Dermis microvascular lymphatic vessel endothelial cell (primary cell): ENCODE results near the gene P4HTM. TPM values are rescaled to one million over a fixed set of nuclear protein-coding genes. Genes with fewer than 3 reads are reported as not detected.

ENCODE experiments used
- DNase-seq, 2 donors: peaks; one replicate each; pipeline versions ENCODE4 v3.0.0 to v3.0.0-alpha.2; 2010; ENCODE audit warnings: low read depth in 2 of 2
- total RNA-seq: library from RNA; depleted of rRNA; stranded (reverse); fragments of >200 nt; gene quantifications from 2 replicates; pipeline ENCODE4 v1.2.1, GENCODE V29; 2014

Gene P4HTM
- total RNA-seq, 1 donor from 2014 or later: 4.5 TPM

- DNase-seq: no peak
Measured at GRCh38 chr3:49025005-49025792, 35.2 kb downstream of the P4HTM start.

DNA sequence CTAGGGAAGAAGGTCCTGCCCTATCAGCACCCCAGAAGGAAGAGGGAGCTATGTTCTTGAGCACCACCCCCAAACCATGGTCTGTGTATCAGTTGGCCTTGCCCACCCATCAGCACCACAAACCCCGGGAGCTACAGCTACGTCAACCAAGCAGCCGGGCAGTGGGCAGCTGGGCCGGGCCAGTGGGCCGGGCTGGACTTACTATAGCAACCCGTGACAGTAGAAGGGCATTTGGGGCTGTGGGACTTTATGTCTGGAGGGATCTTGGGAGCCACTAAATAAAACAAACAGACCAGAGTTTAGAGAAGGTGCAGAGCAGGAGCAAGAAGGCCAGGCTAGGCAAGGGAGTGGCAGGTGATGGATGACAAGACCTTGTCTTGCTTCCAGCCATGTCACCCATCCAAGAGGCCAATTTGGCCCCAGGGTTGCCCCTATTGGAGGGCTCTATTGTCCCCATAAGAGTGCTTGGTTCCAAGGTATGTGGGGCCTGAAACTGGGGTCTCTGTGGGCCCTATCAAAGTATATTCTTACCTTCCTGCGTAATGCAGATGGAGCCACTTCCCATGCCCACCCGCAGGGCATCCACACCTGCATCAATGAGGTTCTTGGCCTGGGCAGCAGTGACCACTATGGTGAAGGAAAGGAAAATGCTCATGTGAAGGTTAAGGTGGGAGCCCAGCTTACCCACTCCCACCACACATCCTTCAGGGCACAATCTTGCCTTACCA is 35.9 kb downstream of the P4HTM start:
- no peak for DNase-seq

- no peak for DNase-seq
Measured at GRCh38 chr3:49026536-49026935, 36.5 kb downstream of the P4HTM start.

GRCh38 chr3:49027634-49028033 is 37.6 kb downstream of the P4HTM start:
- DNase-seq: no peak

- no peak for DNase-seq
Measured at GRCh38 chr3:49028298-49028672, 38.2 kb downstream of the P4HTM start.

DNA sequence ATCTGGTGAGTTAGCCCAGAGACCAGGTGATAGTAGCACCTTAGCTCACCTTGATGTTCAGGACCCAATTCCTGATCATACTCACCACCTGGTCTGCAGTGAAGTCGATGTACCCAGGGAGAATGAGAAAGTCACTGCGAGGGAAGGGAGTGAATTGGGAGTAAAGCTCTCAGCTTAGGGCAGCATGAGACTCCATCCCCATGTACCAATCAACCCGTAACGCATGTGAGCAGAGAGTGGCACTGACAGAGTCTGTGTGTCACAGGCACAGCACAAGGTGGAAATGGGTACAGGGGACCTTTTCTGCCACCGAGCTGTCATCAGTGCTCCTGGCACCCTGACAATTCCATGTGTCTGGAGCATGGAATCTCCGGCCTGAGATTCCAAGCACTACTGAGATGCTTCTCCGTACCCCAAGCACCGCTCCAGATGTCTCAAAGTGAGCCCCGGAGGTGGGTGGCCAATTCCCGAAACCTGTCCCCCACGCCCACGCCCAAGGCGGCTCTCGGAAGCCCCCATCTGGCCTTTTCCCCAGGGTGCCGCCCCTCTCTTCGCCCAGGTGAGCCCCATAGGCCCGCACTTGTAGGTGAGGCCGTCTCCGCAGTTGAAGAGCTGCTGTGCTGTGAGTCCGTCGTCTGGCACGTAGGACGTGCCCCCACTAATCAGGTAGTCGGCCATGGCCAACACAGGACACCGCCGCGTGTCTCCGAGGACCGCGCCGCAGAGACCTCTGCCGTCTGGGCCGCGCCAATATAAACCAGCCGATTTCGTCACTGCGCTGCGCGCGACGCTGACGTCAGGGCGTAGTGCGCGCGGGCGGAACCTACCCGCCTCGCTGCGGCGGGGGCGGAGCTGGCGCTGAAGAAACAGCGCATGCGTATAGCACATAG is 38.9 kb downstream of the P4HTM start, which contains the start of gene IMPDH2:
Gene IMPDH2 (minus strand): TSS at position 726 of the 890 bp plus-strand sequence. CDS start 48 bp downstream, at position 678.
- DNase-seq: peak; percentile 86 to 93

DNA sequence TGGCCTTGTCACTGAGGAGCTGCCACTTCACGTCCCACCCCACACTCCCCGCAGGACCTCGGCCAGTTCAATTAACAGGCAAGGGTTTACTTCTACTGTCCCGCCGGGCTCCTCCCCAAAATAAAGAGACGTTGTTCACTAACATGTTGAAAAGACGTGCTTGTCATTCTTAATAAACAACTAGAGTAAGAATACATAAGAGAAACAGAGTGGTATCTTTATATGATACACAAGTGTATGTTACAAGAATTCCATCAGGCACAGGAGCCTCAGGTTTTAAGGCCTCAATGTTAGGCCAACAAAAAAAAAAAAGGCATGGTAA is 39.5 kb downstream of the P4HTM start:
- DNase-seq: no peak

- DNase-seq: no peak
Measured at GRCh38 chr3:49030321-49030720, 40.3 kb downstream of the P4HTM start.

DNA sequence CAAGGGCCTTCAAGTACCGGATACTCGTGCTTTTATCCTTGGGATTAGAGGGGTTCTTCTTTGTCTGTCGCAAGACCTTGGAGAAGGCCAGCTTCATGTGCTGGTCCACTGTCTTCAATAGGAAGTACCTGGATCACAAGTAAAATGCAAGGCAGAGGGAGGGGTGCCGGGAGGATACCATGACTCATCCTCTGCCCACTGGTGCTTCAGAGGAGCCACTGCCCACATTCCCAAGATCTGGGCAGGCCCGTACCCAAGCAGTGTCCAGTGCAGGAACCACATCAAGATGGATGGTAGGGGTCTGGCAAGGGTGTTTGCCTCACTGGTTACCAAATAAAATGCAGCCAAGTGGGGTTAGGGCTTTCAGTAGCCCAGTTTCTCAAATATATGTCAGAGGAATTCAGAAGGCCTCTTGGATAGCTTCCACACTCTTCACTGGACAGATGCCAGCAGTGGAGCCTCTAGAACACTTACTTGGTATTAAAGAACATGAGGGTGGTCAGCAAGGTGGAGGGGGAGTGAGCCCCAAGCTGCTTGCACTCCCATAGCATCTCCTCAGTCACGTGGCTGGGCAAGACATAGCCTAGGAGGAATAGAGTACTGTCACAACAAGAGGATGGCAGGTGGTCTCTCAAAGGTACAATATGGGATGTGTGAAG is 42.7 kb downstream of the P4HTM start:
- DNase-seq: no peak

DNA sequence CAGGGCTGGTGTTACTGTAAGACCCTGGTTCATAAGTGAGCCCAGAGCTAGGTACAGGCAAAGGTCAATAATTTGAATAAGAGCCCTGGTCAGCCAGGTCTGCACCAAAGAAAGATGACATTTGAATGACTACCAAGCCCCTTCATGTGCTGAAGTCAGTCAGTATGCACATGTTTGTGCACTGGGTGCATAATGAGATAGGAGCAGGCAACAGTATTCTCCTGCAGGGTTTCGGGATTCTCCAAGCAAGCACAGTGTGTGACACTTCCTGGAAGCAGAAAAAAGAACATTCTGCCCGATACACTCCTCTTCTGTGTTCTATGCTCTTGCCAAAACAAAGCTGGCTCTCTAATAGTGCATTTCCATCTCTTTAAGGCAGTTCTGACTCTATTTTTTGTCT is 44.6 kb downstream of the P4HTM start:
- DNase-seq: no peak

- no peak for DNase-seq
Measured at GRCh38 chr3:49035281-49035680, 45.2 kb downstream of the P4HTM start.

- DNase-seq: no peak
Measured at GRCh38 chr3:49053543-49053942, 63.5 kb downstream of the P4HTM start.

DNA sequence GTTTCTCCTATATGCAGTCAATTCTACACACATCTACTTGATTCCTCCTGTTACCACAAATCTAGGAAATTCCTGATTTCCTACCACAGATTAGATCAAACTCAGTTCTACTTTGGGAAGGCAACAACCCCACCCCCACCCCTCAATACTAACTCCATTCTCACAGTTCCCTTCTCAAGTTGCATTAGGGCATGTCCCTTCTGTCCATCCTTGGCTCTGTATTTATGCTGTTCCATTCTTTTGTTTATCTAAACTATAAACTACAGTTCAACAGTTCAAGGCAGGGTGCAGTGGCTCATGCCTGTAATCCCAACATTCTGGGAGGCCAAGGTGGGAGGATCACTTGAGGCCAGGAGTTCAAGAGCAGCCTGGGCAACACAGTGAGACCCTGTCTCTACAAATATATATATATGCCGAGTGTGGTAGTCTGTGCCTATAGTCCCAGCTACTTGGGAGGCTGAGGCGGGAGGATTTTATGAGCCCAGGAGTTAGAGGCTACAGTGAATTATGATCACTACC is 64.4 kb downstream of the P4HTM start:
- DNase-seq: no peak

Other genes with a start within 250 kb of the P4HTM start
- 28.1 and 31.2 TPM in 2 replicates for gene PRKAR2A, start 142.4 kb upstream of the P4HTM start, total RNA-seq
- 17.5 and 23.4 TPM in 2 replicates for gene SLC25A20, start 91.4 kb upstream of the P4HTM start, total RNA-seq
- gene ARIH2, start 71.4 kb upstream of the P4HTM start, total RNA-seq: 54.7 and 74.6 TPM in 2 replicates
- 72.4 and 108 TPM in 2 replicates for gene WDR6, start 17.1 kb downstream of the P4HTM start, total RNA-seq
- 31.6 and 38.6 TPM in 2 replicates for gene DALRD3, start 28.3 kb downstream of the P4HTM start, total RNA-seq
- gene NDUFAF3, start 31.9 kb downstream of the P4HTM start, total RNA-seq: 52.9 and 76.2 TPM in 2 replicates
- gene IMPDH2, start 39.2 kb downstream of the P4HTM start, total RNA-seq: 249 and 328 TPM in 2 replicates
- gene QRICH1, start 103.8 kb downstream of the P4HTM start, total RNA-seq: 52.0 and 54.0 TPM in 2 replicates
- 339 and 536 TPM in 2 replicates for gene QARS1, start 114.5 kb downstream of the P4HTM start, total RNA-seq
- gene USP19, start 130.6 kb downstream of the P4HTM start, total RNA-seq: 30.4 and 41.0 TPM in 2 replicates
- 657 and 1,145 TPM in 2 replicates for gene LAMB2, start 142.8 kb downstream of the P4HTM start, total RNA-seq
- 11.8 and 19.5 TPM in 2 replicates for gene CCDC71, start 176.1 kb downstream of the P4HTM start, total RNA-seq
- 47.4 and 78.3 TPM in 2 replicates for gene KLHDC8B, start 181.4 kb downstream of the P4HTM start, total RNA-seq